Measurements from ENCODE around the gene IER2. TPM values are rescaled to one million over a fixed set of nuclear protein-coding genes. Genes with fewer than 3 reads are reported as not detected.
"Not testable (repeated sequence)": the region's sequence is repeated elsewhere in the genome, so short reads cannot be mapped to it uniquely, and the experiment has no call there.

IER2 gene
- total RNA-seq, 2 donors from 2014 or later, result 83.4 to 116 TPM

GRCh38 chr19:13190781-13191540, 40.8 kb downstream of the IER2 start:
- no peaks in the 10 kb centered on the region for H3K36me3 ChIP-seq
- DNase-seq, result peak; percentile 86
- no peak for TF ChIP-seq CTCF (IDR thresholded peaks at IDR 0.05)

GRCh38 chr19:13195678-13196077, 45.5 kb downstream of the IER2 start:
- intact Hi-C loops (cut with DNase I), result loop anchor here (5.0 kb wide), 1 partner anchor 67 kb away; no protein-coding TSS in a partner anchor
- TF ChIP-seq CTCF (IDR thresholded peaks at IDR 0.05), result peak; percentile 11
- H3K36me3 ChIP-seq, result no peaks in the 10 kb centered on the region
- H3K9me3 ChIP-seq, result no peaks in the 10 kb centered on the region
- H3K4me3 ChIP-seq, result no peak overlapping the region
- peak; percentile 80 for DNase-seq
- no peaks in the 10 kb centered on the region for H3K27me3 ChIP-seq
- peaks cover 7% of the 10 kb centered on the region for H3K4me1 ChIP-seq
- H3K27ac ChIP-seq, result no peak overlapping the region
- peak overlapping the region in 1 of 2 donors; percentile 21 for H3K9ac ChIP-seq (ENCODE audit: low read depth in 2 of 2, low read length in 2 of 2)

More at GRCh38 chr19:13190781-13191540, 40.8 kb downstream of the IER2 start:
- Histone ChIP-seq H3K9me3 (no peaks in the 10 kb centered on the region), H3K4me3 (no peak overlapping the region), H3K9ac (ENCODE audit: low read depth in 2 of 2, low read length in 2 of 2) (peak overlapping the region in 1 of 2 donors; percentile 21), H3K27ac (peak overlapping the region; percentile 70), H3K4me1 (peaks cover 7% of the 10 kb centered on the region), H3K27me3 (no peaks in the 10 kb centered on the region)
- intact Hi-C loops (cut with DNase I), result no loop called here

- H3K4me3 ChIP-seq, result no peak overlapping the region
- H3K4me1 ChIP-seq, result peaks cover 7% of the 10 kb centered on the region
- H3K27me3 ChIP-seq, result no peaks in the 10 kb centered on the region
- no peak overlapping the region for H3K27ac ChIP-seq
- no peaks in the 10 kb centered on the region for H3K36me3 ChIP-seq
- no peak for TF ChIP-seq CTCF (IDR thresholded peaks at IDR 0.05)
- no peak overlapping the region for H3K9ac ChIP-seq (ENCODE audit: low read depth in 2 of 2, low read length in 2 of 2)
- intact Hi-C loops (cut with DNase I), result loop anchor here (5.0 kb wide), 1 partner anchor 64 kb away; no protein-coding TSS in a partner anchor
- no peak for DNase-seq
- no peaks in the 10 kb centered on the region for H3K9me3 ChIP-seq
These were observed 48.4 kb downstream of the IER2 start for GRCh38 chr19:13198634-13199033.

- H3K4me3 ChIP-seq; DNase-seq; H3K9ac ChIP-seq (ENCODE audit: low read depth in 2 of 2, low read length in 2 of 2); H3K9me3 ChIP-seq; H3K27me3 ChIP-seq; H3K27ac ChIP-seq; H3K4me1 ChIP-seq; H3K36me3 ChIP-seq; intact Hi-C loops (cut with DNase I): not testable (repeated sequence)
These were observed 51.9 kb downstream of the IER2 start for GRCh38 chr19:13202112-13202511.

Other genes starting within 250 kb of the IER2 start
- gene SYCE2, start 231.1 kb upstream of the IER2 start, total RNA-seq, result under 1 TPM in 1 of 2 donors, not detected in 1; 0.32 TPM
- 100 to 1,000 TPM in 1 of 2 donors, 10 to 100 TPM in 1; 46.9 to 111 TPM for gene FARSA, start 216.7 kb upstream of the IER2 start, total RNA-seq
- gene CALR, start 211.8 kb upstream of the IER2 start, total RNA-seq, result 1,000 to 10,000 TPM in 1 of 2 donors, 100 to 1,000 TPM in 1; 682 to 1,848 TPM
- gene RAD23A, start 204.5 kb upstream of the IER2 start, total RNA-seq, result 100 to 1,000 TPM in 1 of 2 donors, 10 to 100 TPM in 1; 78.5 to 121 TPM
- gene GADD45GIP1, start 193.2 kb upstream of the IER2 start, total RNA-seq, result 10 to 100 TPM; 16.1 to 41.9 TPM
- under 1 TPM; 0.19 to 0.27 TPM for gene DAND5, start 180.8 kb upstream of the IER2 start, total RNA-seq
- gene NFIX, start 154.9 kb upstream of the IER2 start, total RNA-seq, result 10 to 100 TPM; 70.9 to 73.8 TPM
- gene LYL1, start 47.6 kb upstream of the IER2 start, total RNA-seq, result 1 to 10 TPM; 3.6 to 4.5 TPM
- gene TRMT1, start 33.7 kb upstream of the IER2 start, total RNA-seq, result 10 to 100 TPM; 17.5 to 40.1 TPM
- gene NACC1, start 32.1 kb upstream of the IER2 start, total RNA-seq, result 100 to 1,000 TPM in 1 of 2 donors, 10 to 100 TPM in 1; 56.7 to 119 TPM
- gene STX10, start within 50 bp of the IER2 start, total RNA-seq, result 10 to 100 TPM; 51.0 to 78.2 TPM